ELF-1 (cell line): ENCODE data around the gene LRFN4.
A peak's percentile ranks its signal among the peaks of the same experiment; 100 is the strongest.
"Not testable (repeated sequence)": the region's sequence is repeated elsewhere in the genome, so short reads cannot be mapped to it uniquely, and the experiment has no call there.

ENCODE experiments used
- DNase-seq: peaks from one replicate; pipeline ENCODE4 v3.0.0-alpha.2; 2016; ENCODE audit warnings: low read depth, low spot score

LRFN4 gene

GRCh38 chr11:66856496-66857233, at the start of gene LRFN4:
Gene LRFN4, plus strand, starts transcription at chr11:66857064. Its CDS starts 681 bp downstream, at chr11:66857745.
- DNase-seq = no peak

GRCh38 chr11:66809592-66809991, 47.3 kb upstream of the LRFN4 start:
- DNase-seq = no peak

- DNase-seq = no peak
Observed at GRCh38 chr11:66810576-66811185, 46.2 kb upstream of the LRFN4 start.

GRCh38 chr11:66814678-66815077, 42.2 kb upstream of the LRFN4 start:
- DNase-seq = no peak

- no peak for DNase-seq
Observed at GRCh38 chr11:66815646-66816045, 41.2 kb upstream of the LRFN4 start.

GRCh38 chr11:66818231-66818955, 38.5 kb upstream of the LRFN4 start:
- DNase-seq = peak; percentile 42

- DNase-seq = no peak
Observed at GRCh38 chr11:66820381-66820780, 36.5 kb upstream of the LRFN4 start.

GRCh38 chr11:66820901-66821300, 36.0 kb upstream of the LRFN4 start:
- DNase-seq = no peak

- no peak for DNase-seq
Observed at GRCh38 chr11:66823700-66824099, 33.2 kb upstream of the LRFN4 start.

GRCh38 chr11:66824573-66824972, 32.3 kb upstream of the LRFN4 start:
- not testable (repeated sequence) for DNase-seq

GRCh38 chr11:66834539-66834845, 22.4 kb upstream of the LRFN4 start:
- no peak for DNase-seq

GRCh38 chr11:66834943-66835342, 21.9 kb upstream of the LRFN4 start:
- no peak for DNase-seq

- no peak for DNase-seq
Observed at GRCh38 chr11:66835768-66836405, 21.0 kb upstream of the LRFN4 start.

GRCh38 chr11:66840317-66841091, 16.4 kb upstream of the LRFN4 start:
- no peak for DNase-seq

- DNase-seq = no peak
Observed at GRCh38 chr11:66841861-66842260, 15.0 kb upstream of the LRFN4 start.

GRCh38 chr11:66842501-66842895, 14.4 kb upstream of the LRFN4 start:
- no peak for DNase-seq

GRCh38 chr11:66842896-66843775, 13.7 kb upstream of the LRFN4 start, which contains the start of gene RCE1:
Gene RCE1, plus strand, starts transcription at chr11:66843441. Its CDS starts 15 bp downstream, at chr11:66843456.
- peak; percentile 93 for DNase-seq

- no peak for DNase-seq
Observed at GRCh38 chr11:66843776-66844495, 12.9 kb upstream of the LRFN4 start.

GRCh38 chr11:66844496-66845142, 12.2 kb upstream of the LRFN4 start:
- DNase-seq = no peak
